Progenitor cell of endocrine pancreas (in vitro differentiated cells): ENCODE data around the gene CALR3. TPM values are rescaled to one million over a fixed set of nuclear protein-coding genes. Genes with fewer than 3 reads are reported as not detected.
A peak's percentile ranks its signal among the peaks of the same experiment; 100 is the strongest.

Source experiments
- DNase-seq: peaks from one replicate; pipeline ENCODE4 v3.0.0; 2021; ENCODE audit warnings: low spot score; ENCODE audit not compliant: unreplicated experiment
- H3K27ac Mint-ChIP-seq: 2 replicates; pipeline ENCODE4 v1.8.0; 2021; ENCODE audit warnings: mild to moderate bottlenecking, moderate library complexity, mixed read lengths
- H3K27me3 Mint-ChIP-seq: 2 replicates; pipeline ENCODE4 v1.8.0; 2021; ENCODE audit warnings: mixed read lengths
- H3K36me3 Mint-ChIP-seq: 2 replicates; pipeline ENCODE4 v1.8.0; 2022; ENCODE audit warnings: mixed read lengths; ENCODE audit not compliant: insufficient read depth
- H3K4me1 Mint-ChIP-seq: 2 replicates; pipeline ENCODE4 v1.8.0; 2021; ENCODE audit warnings: low read depth, mixed read lengths
- H3K4me3 Mint-ChIP-seq: 2 replicates; pipeline ENCODE4 v1.8.0; 2021; ENCODE audit warnings: low read depth, mild to moderate bottlenecking, moderate library complexity, mixed read lengths
- H3K9me3 Mint-ChIP-seq: 2 replicates; pipeline ENCODE4 v1.8.0; 2021; ENCODE audit warnings: low read depth, mixed read lengths
- total RNA-seq: library from RNA; stranded (reverse); gene quantifications from 2 replicates; pipeline ENCODE4 v1.2.1, GENCODE V29; 2021
- TF ChIP-seq, protein P1 (sequence below): fragments of 200-600 bp; sonication (generic); IDR thresholded peaks from one replicate; pipeline ENCODE4 v1.5.0; 2021; ENCODE audit warnings: antibody characterized with exemption, mild to moderate bottlenecking; ENCODE audit not compliant: unreplicated experiment

Gene CALR3
- total RNA-seq, 1 donor from 2014 or later = not detected

GRCh38 chr19:16532440-16533234, 36.7 kb upstream of the CALR3 start:
- Mint-ChIP-seq H3K4me3 (no peak overlapping the region), H3K36me3 (peaks cover 13% of the 10 kb centered on the region)
- no peak for DNase-seq

GRCh38 chr19:16531380-16531669, 35.4 kb upstream of the CALR3 start:
- Mint-ChIP-seq H3K9me3 (no peaks in the 10 kb centered on the region), H3K4me1 (no peaks in the 10 kb centered on the region), H3K4me3 (no peak overlapping the region), H3K36me3 (peaks cover 12% of the 10 kb centered on the region), H3K27ac (no peak overlapping the region), H3K27me3 (no peaks in the 10 kb centered on the region)
- DNase-seq = no peak
- TF ChIP-seq, protein P1, sequence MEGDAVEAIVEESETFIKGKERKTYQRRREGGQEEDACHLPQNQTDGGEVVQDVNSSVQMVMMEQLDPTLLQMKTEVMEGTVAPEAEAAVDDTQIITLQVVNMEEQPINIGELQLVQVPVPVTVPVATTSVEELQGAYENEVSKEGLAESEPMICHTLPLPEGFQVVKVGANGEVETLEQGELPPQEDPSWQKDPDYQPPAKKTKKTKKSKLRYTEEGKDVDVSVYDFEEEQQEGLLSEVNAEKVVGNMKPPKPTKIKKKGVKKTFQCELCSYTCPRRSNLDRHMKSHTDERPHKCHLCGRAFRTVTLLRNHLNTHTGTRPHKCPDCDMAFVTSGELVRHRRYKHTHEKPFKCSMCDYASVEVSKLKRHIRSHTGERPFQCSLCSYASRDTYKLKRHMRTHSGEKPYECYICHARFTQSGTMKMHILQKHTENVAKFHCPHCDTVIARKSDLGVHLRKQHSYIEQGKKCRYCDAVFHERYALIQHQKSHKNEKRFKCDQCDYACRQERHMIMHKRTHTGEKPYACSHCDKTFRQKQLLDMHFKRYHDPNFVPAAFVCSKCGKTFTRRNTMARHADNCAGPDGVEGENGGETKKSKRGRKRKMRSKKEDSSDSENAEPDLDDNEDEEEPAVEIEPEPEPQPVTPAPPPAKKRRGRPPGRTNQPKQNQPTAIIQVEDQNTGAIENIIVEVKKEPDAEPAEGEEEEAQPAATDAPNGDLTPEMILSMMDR = no peak

More at GRCh38 chr19:16532440-16533234, 36.7 kb upstream of the CALR3 start:
- Mint-ChIP-seq H3K4me1 (no peaks in the 10 kb centered on the region), H3K27me3 (no peaks in the 10 kb centered on the region), H3K27ac (no peak overlapping the region), H3K9me3 (no peaks in the 10 kb centered on the region)
- TF ChIP-seq, protein P1 = no peak

- TF ChIP-seq, protein P1 = no peak
- Mint-ChIP-seq H3K9me3 (no peaks in the 10 kb centered on the region), H3K27me3 (no peaks in the 10 kb centered on the region), H3K27ac (no peak overlapping the region), H3K4me3 (no peak overlapping the region), H3K36me3 (peaks cover 11% of the 10 kb centered on the region), H3K4me1 (no peaks in the 10 kb centered on the region)
- no peak for DNase-seq
Observed at GRCh38 chr19:16530540-16531379, 34.8 kb upstream of the CALR3 start.

- Mint-ChIP-seq H3K4me1 (no peaks in the 10 kb centered on the region), H3K36me3 (peaks cover 11% of the 10 kb centered on the region), H3K27me3 (no peaks in the 10 kb centered on the region), H3K27ac (peak overlapping the region; percentile 37), H3K9me3 (no peaks in the 10 kb centered on the region), H3K4me3 (no peak overlapping the region)
- no peak for DNase-seq
- TF ChIP-seq, protein P1 = no peak
Observed at GRCh38 chr19:16529466-16530144, 33.6 kb upstream of the CALR3 start.

DNA sequence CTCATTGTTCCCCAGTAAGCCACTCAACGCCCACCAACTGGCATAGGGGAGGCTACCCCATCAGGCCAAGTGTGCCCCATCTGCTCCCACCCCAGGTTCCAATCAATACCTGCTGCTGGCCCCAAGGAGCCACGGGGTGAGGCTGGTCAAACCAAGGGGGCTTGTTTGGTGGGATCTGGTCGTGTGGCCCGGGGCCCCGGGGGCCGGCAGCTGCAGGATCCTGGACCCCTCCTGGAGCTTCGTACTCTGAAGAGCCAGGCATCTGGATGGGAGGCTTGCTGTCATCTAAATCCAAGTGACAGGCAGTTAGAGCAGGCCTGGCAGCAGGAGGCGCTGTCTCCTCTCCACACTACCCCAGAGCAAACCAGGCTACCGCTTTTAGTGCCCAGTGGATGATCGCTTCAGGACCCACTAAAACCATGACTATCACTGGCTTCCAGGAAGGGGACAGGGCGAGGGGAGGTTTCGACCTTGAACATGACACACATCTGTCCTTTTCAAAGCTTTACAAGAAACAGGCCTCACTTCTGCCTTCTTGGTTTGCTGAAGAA, 32.1 kb upstream of the CALR3 start:
- no peaks in the 10 kb centered on the region for H3K27me3 Mint-ChIP-seq
- no peak overlapping the region for H3K4me3 Mint-ChIP-seq
- no peak overlapping the region for H3K27ac Mint-ChIP-seq
- DNase-seq = no peak
- peaks cover 14% of the 10 kb centered on the region for H3K36me3 Mint-ChIP-seq
- H3K9me3 Mint-ChIP-seq = no peaks in the 10 kb centered on the region
- no peaks in the 10 kb centered on the region for H3K4me1 Mint-ChIP-seq
- TF ChIP-seq, protein P1 = peak; percentile 31
